Mesothelial cell of epicardium (in vitro differentiated cells): ENCODE results near the gene MTOR. TPM values are rescaled to one million over a fixed set of nuclear protein-coding genes. Genes with fewer than 3 reads are reported as not detected.

Experiments
- DNase-seq, 2 experiments: peaks; one replicate each; pipeline ENCODE4 v3.0.0; 2021; ENCODE audit warnings: low spot score in 2 of 2; ENCODE audit not compliant: unreplicated experiment in 2 of 2
- H3K27ac Mint-ChIP-seq: 2 replicates; pipeline ENCODE4 v1.8.0; 2021; ENCODE audit warnings: mixed read lengths
- H3K27me3 Mint-ChIP-seq: 2 replicates; pipeline ENCODE4 v1.8.0; 2021; ENCODE audit warnings: low read depth, mixed read lengths
- H3K36me3 Mint-ChIP-seq: 2 replicates; pipeline ENCODE4 v1.8.0; 2021; ENCODE audit warnings: mixed read lengths
- H3K4me1 Mint-ChIP-seq: 2 replicates; pipeline ENCODE4 v1.8.0; 2021; ENCODE audit warnings: mixed read lengths
- H3K4me3 Mint-ChIP-seq: 2 replicates; pipeline ENCODE4 v1.8.0; 2021; ENCODE audit warnings: mild to moderate bottlenecking, moderate library complexity, mixed read lengths
- H3K9me3 Mint-ChIP-seq: 2 replicates; pipeline ENCODE4 v1.8.0; 2021; ENCODE audit warnings: mixed read lengths
- CTCF ChIP-seq: fragments of 200-600 bp; sonication (generic); IDR thresholded peaks from one replicate; pipeline ENCODE4 v1.5.0; 2021; ENCODE audit warnings: antibody characterized with exemption; ENCODE audit not compliant: unreplicated experiment
- total RNA-seq: library from RNA; stranded (reverse); gene quantifications from 3 replicates; pipeline ENCODE4 v1.2.1, GENCODE V29; 2021

The MTOR gene
- total RNA-seq, 1 donor from 2014 or later, result 49.3 TPM

- DNase-seq, result no peak
- no peaks in the 10 kb centered on the region for H3K27me3 Mint-ChIP-seq
- no peak overlapping the region for H3K27ac Mint-ChIP-seq
- H3K9me3 Mint-ChIP-seq, result peaks cover 7% of the 10 kb centered on the region
- peaks cover 9% of the 10 kb centered on the region for H3K4me1 Mint-ChIP-seq
- H3K36me3 Mint-ChIP-seq, result peaks cover 48% of the 10 kb centered on the region
- no peak overlapping the region for H3K4me3 Mint-ChIP-seq
- no peak for TF ChIP-seq CTCF
These were observed 103.5 kb downstream of the MTOR start for GRCh38 chr1:11158720-11159321.

GRCh38 chr1:11158291-11158690 is 104.1 kb downstream of the MTOR start:
- Mint-ChIP-seq H3K27me3 (no peaks in the 10 kb centered on the region), H3K4me1 (peaks cover 9% of the 10 kb centered on the region), H3K36me3 (peaks cover 44% of the 10 kb centered on the region), H3K27ac (peak overlapping the region; percentile 37), H3K9me3 (peaks cover 7% of the 10 kb centered on the region), H3K4me3 (no peak overlapping the region)
- no peak for DNase-seq
- TF ChIP-seq CTCF, result no peak

GRCh38 chr1:11157867-11158266 is 104.5 kb downstream of the MTOR start:
- H3K27ac Mint-ChIP-seq, result no peak overlapping the region
- no peak for TF ChIP-seq CTCF
- no peaks in the 10 kb centered on the region for H3K27me3 Mint-ChIP-seq
- H3K36me3 Mint-ChIP-seq, result peaks cover 43% of the 10 kb centered on the region
- H3K4me3 Mint-ChIP-seq, result no peak overlapping the region
- no peak for DNase-seq
- H3K4me1 Mint-ChIP-seq, result peaks cover 9% of the 10 kb centered on the region
- peaks cover 7% of the 10 kb centered on the region for H3K9me3 Mint-ChIP-seq

GRCh38 chr1:11157394-11157793 is 105.0 kb downstream of the MTOR start:
- Mint-ChIP-seq H3K4me1 (peaks cover 14% of the 10 kb centered on the region), H3K27ac (no peak overlapping the region), H3K9me3 (peaks cover 7% of the 10 kb centered on the region), H3K27me3 (no peaks in the 10 kb centered on the region), H3K36me3 (peaks cover 41% of the 10 kb centered on the region), H3K4me3 (no peak overlapping the region)
- no peak for DNase-seq
- TF ChIP-seq CTCF, result no peak

- no peak for TF ChIP-seq CTCF
- Mint-ChIP-seq H3K9me3 (peaks cover 3% of the 10 kb centered on the region), H3K4me3 (no peak overlapping the region), H3K36me3 (peaks cover 36% of the 10 kb centered on the region), H3K4me1 (peaks cover 18% of the 10 kb centered on the region), H3K27me3 (no peaks in the 10 kb centered on the region), H3K27ac (no peak overlapping the region)
- DNase-seq, result no peak
These were observed 105.4 kb downstream of the MTOR start for GRCh38 chr1:11156963-11157362.

- no peaks in the 10 kb centered on the region for H3K9me3 Mint-ChIP-seq
- no peak overlapping the region for H3K27ac Mint-ChIP-seq
- peaks cover 31% of the 10 kb centered on the region for H3K36me3 Mint-ChIP-seq
- no peaks in the 10 kb centered on the region for H3K27me3 Mint-ChIP-seq
- H3K4me1 Mint-ChIP-seq, result peaks cover 21% of the 10 kb centered on the region
- no peak for DNase-seq
- no peak overlapping the region for H3K4me3 Mint-ChIP-seq
- TF ChIP-seq CTCF, result no peak
These were observed 105.9 kb downstream of the MTOR start for GRCh38 chr1:11156441-11156840.
